ENCODE measurements around the gene TNIK.
"Not testable (repeated sequence)": the region's sequence is repeated elsewhere in the genome, so short reads cannot be mapped to it uniquely, and the experiment has no call there.

TNIK gene

DNA sequence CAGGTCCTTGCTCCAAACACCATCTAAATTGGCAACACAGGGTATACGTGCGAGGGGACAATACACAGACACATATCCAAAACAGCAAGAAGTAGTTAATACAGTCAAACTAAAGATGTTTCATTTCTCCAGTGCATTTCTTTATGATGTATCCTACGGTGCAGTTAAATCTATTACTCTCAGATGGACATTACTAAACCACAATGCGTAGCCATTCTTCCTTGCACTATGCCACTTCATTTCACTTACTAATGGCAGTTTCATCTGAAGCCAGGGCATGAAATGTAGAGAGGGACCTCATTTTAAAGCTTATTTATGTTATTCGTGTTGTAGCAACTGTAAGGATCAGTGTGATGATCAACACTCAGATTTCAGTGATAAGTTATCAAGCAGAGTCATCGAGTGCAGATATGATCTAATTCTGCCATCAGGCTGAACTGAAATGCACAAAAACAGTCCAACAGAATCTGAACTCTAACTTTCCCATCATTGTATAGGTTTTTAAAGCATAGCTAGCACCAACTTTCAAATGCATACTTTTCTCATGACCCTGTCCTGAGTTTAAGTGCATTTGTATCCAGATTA is 14.5 kb downstream of the TNIK start:
- no peak for DNase-seq (ENCODE audit: low read depth)

DNA sequence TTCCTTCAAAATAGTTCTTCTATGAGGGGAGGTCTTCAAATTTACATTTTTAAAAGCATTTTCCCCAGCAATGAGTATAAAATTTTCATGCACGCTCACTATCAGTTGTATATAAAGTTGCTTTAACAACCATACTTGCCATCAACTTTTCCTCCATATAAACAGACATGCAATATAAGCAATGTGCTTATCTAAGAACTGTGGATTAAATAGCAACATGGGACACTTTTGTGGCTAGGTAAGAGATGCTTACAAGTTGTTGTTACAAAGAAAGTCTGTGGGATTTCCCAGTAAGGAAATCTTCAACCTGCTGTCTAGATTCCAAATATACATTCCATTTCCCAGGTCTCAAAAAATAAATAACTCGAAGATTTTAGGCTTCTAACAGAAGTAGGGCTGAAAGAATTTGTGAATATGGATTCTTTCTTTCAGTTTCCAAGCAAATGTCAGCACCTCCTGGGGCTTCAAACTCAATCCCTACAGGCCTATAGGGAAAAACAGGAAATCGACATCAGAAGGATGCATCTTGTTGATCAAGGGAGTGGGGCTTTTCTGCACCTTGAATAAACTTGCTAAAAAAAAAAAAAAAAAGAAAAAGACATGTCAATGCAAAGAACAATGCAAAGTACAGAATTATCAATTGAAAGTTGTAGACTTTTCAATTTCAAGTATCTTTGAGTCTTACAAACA is 16.1 kb downstream of the TNIK start:
- DNase-seq (ENCODE audit: low read depth), result no peak

DNA sequence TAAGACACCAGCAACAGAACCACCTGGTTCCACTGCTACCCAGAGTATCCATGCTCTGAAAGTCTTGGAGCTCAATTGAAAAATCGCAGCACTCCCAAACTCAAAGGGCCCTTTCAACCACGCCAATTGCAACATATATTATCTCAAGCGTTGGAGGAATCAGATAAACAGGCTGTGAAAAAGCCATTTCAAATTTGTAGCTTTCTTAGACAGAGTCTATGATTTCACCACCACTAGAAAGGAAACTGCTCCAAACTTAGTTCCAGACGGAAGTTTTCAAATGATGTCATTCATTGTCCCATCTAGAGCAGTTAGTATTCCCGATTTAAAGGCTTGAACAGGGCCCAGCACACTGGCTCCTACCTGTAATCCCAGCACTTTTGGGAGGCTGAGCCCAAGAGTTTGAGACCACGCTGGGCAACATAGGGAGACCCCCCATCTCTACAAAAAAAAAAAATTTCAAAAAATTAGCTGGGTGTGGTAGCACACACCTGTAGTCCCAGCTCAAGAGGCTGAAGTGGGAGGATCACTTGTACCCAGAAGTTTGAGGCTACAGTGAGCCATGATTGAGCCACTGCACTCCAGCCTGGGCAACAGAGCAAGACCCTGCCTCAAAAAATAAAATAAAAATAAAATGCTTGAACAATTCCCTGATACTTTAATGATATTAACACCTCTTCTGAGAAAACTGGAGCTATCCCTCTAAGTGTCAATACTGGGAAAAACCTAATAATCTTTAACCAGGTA is 16.8 kb downstream of the TNIK start:
- no peak for DNase-seq (ENCODE audit: low read depth)

DNA sequence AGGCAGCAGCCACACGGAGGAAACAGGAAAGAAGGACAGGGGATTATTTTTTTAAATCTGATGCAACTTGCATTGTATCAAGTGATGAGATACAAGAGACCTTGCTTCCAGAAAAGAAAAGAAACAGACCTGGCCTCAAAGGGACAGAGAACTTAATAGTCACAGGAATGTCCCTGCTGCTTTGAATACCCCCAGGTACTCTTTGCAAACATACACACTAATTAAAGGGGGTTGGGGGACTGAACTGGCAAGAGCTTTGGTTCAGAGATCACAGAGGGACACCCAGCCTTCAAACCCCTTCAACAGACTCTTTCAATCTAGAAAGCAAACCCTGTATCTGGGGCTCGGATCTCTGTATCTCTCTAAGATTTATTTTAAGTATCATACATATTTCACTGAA is 18.0 kb downstream of the TNIK start:
- DNase-seq (ENCODE audit: low read depth), result no peak

DNA sequence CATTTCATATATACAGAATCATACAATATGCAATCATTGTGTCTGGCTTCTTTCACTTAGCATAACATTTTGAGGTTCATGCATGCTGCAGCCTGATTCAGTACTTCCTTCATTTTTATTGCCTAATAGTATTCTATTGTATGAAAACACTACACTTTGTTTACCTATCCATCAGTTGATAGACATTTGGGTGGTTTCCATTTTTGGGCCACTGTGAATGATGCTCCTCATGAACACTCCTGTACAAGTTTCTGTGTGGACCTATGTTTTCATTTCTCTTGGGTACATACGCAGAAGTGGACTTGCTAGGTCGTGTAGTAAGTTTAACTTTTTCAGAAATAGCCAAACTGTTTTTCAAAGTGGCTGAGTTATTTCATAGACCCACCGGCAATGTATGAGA is 18.8 kb downstream of the TNIK start:
- no peak for DNase-seq (ENCODE audit: low read depth)

DNA sequence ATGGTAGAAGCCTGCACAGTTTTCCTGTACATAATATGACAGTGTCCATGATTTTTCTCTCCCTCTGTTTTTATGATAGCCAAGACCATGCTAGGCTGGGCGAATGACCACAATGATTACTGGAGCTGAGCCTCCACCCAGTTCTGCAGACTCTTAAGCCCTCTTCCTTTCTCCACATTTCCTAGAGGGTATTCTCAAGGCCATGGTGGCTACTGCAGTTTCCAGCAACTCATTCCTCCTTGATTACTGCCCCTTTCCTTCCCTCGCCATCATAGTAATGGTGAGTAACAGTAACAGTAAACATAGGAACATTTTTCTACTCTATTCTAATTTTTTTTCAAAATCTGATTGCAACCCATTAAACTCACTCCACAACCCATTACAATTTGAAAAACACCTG is 20.2 kb downstream of the TNIK start:
- no peak for DNase-seq (ENCODE audit: low read depth)

DNA sequence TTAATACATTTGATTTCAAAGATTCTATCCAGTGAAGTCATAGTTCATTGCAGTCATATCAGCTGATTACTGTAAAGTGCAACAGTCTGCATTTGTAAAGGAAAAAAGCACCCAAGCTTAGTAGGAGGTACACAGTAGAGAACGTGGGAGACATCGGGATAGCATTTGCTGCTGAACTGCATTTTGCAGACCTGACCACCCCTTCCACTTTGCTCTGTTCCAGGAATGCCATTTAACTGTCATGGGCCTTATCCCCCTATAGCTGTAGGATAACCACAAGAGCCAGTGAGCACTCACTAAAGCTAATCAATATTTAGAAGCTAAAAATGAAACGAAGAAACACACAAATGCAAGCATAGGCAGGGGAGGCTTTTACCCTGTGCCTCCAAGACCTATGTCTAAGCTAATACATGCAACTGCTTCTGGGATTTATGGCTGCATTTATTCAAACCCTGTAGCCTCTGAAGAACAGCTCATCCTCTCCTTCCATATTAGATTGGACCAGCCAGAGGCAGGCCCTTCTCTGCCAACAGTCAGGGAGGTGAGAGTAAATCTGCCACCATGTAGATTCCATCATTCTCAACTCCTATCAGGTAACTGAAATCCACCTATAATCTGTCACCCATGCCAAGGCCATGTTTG is 23.0 kb downstream of the TNIK start:
- DNase-seq (ENCODE audit: low read depth), result no peak

DNA sequence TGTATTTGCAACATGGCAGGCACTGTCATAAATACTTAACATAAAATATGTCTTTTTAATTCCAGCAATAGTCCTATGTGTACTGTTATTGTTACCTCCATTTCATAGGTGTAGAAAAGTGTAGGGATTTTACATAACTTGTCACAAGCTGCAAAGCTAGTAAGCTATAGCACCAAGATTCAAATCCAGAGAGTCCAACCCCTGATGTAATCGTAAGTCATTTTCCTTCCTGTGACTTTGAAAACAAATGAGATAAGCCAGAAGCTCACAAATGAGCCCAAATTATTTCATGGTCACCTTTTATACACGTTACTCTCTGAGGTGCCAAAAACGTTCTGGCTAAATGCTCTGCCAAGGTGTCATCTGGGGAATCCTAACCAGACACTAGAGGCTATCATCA is 23.8 kb downstream of the TNIK start:
- no peak for DNase-seq (ENCODE audit: low read depth)

DNA sequence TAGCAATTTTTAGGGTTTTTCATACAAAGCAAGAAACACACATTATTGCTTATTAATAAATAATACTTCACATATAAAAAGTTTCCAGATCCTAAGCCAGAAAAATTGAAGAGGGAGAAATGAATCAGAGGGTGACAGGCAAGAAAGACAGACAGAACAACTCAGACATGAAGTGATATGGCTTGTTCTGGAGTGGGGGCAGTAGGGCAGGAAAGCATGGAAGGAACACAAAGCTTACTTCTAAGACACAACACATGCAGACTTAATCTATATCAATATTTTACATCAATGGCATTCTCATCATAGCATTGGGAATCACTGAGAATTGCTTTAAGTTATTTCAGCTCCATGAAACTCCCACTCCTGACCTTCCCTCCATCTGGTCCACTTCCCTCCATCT is 24.4 kb downstream of the TNIK start:
- DNase-seq (ENCODE audit: low read depth), result no peak

DNA sequence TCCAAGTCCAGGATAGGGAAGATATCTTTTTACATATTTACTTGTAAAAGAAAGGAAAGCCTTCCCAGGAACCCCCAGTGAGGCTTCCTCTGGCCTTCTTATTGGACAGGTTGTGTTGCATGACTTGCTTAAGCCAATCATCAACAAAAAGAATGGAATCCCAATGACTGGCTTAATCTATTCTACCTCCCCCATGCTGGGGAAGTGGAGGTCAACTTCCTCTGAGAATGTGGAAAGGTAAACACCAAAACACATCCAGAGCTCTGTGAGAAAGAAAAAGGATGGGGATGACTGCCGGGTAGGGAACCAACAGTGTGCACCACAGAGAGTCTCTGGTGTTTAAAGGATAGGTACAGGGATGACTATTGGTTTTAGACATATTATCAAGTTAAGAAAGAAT is 25.1 kb downstream of the TNIK start:
- no peak for DNase-seq (ENCODE audit: low read depth)

DNA sequence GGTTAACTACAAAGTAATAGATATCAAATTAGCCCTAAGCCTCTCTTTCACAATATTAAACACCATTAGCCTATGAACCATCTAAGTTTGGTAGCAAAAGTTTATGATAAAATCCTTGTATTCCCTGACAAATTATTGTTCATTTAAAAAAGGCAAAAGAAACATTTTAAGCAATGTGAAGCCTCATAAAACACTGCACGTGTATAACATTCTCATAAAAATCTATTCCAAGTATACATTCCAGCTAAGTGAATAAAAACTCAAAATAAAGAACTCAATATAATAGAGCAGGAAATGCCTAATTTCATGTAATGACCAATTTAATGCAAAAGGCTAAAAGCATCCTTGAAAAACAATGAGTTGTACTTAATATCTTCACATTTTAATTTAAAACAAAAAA is 27.7 kb downstream of the TNIK start:
- no peak for DNase-seq (ENCODE audit: low read depth)

DNA sequence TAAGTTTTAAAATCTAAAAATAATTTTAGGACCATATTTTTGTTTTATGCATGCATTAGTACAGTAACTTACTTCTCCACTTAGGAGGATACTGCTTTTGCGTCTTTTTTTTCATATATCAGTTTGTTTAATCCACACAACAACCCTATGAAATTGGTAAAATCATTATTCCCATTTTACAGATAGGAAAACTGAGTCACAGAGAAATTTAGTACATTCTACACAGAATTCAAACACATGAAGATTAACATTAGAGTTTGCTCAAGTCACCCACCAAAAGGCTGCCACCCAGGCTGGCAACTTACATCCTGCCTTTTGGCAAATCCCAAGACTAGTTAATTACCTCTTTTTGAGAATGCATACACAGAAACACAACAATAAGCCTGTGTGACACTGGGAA is 28.7 kb downstream of the TNIK start:
- DNase-seq (ENCODE audit: low read depth), result no peak

DNA sequence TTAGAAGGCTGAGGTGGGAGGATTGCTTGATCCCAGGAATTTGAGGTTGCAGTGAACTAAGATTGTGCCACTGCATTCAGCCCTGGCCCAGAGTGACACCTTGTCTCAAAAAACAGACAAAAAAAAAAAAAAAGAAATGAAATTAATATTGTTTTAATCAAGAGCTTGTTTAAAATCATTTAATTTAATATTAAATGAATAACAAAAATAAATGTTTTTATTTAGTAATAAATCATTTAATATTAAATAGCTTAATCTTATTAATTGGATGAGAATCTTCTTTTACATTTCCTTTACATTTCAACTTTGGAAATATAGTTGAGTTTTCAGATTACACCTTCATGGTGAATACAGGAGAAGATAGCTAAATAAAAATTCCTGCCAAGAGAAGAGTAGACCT is 29.7 kb downstream of the TNIK start:
- no peak for DNase-seq (ENCODE audit: low read depth)

DNA sequence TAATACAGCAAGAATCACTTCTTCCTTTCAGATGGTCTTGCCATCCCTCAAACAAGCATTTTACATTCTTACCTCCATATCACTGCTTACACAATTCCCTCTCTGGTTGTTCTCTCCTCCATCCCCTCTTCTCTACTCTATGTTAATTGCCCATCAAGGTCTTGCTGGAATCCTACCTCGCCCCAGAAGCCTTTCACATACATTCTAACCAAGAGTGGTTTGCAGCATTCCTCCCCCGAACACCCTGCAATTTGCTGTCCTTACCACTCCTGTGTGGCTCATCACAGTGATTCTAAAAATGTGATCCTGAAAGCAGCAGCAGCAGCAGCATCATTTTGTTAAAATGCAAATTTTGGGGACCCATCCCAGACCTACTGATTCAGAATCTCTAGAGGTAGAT is 30.6 kb downstream of the TNIK start:
- no peak for DNase-seq (ENCODE audit: low read depth)

DNA sequence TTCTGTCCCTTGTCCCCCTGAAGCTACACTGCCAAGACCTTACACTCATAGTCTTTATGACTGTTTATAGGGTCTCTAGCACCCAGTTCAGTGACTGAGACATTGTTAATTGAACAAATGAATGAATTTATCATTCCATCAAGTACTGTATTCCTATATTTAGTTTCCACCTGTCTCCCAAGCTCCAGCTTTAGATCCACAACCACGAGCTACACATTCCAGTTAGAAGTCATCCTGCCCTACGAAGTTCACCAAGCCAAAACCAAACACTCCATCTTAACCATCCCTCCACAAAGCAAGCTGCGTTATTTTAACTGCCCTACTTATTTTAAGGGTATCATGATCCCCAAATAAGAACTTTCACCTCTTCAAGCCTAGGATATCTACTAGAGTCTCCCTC is 31.3 kb downstream of the TNIK start:
- DNase-seq (ENCODE audit: low read depth), result no peak

DNA sequence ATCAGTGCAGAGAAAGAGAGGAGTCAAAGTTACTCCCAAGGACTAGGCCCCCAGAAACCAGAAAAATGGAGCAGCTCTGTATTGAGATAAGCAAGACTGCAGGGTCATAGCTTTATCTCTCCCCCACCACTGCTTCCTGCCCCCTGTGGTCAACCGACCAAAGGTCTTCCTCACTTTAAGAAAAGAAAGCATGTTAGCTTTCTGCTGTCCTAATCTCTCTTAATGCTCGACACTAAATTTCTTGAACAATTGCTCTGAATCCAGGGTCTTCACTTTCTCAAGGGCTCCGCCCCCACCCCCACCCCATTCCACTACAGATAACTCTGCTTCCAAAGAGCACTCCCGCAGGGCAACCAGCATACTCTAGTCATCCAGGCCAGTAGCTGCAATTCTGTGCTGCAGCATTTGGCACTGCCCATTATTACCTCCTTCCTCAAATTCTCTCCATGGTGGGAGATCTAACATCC is 31.9 kb downstream of the TNIK start:
- no peak for DNase-seq (ENCODE audit: low read depth)

DNA sequence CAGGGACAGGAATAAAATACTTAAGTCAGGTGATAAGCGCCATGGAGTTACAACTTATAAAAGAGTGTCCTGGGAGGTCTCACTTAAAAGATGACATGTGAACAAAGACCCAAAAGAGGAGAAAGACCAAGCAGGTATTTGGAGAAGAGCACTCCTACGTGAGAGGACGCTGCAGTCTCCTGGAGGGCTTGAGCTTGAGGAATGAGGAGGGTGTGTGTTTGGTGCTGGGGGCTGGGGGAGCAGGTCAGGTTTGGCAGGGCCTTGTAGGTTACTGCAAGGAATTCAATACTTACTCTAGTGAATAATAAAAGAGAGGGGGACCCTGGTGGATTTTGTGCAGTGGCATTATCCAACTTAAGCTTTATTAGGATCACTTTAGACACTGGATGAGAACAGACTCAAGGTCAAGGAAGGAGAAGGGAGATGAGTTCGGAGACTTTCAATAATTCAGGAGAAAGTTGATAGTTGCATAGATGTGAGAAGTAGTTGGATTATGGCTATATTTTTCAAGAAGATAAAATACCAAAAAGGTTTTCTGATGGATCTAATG is 32.4 kb downstream of the TNIK start:
- DNase-seq (ENCODE audit: low read depth), result no peak

DNA sequence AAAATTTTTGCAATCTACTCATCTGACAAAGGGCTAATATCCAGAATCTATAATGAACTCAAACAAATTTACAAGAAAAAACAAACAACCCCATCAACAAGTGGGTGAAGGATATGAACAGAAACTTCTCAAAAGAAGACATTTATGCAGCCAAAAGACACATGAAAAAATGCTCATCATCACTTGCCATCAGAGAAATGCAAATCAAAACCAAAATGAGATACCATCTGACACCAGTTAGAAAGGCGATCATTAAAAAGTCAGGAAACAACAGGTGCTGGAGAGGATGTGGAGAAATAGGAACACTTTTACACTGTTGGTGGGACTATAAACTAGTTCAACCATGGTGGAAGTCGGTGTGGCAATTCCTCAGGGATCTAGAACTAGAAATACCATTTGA is 36.1 kb downstream of the TNIK start:
- DNase-seq (ENCODE audit: low read depth), result not testable (repeated sequence)

DNA sequence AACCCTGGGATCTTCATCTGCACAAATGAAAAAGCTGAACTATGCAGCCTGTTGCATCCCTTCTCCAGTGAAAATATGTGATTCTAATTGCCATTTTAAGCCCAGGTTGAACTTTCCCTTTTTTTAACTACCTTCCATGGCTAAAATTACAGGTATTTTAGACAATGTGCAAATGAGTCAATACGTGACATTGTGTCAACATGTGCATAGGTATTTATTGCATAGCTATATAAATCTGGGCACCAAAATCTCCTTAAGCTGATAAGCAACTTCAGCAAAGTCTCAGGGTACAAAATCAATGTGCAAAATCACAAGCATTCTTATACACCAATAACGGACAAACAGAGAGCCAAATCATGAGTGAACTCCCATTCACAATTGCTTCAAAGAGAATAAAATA is 37.4 kb downstream of the TNIK start:
- not testable (repeated sequence) for DNase-seq (ENCODE audit: low read depth)

DNA sequence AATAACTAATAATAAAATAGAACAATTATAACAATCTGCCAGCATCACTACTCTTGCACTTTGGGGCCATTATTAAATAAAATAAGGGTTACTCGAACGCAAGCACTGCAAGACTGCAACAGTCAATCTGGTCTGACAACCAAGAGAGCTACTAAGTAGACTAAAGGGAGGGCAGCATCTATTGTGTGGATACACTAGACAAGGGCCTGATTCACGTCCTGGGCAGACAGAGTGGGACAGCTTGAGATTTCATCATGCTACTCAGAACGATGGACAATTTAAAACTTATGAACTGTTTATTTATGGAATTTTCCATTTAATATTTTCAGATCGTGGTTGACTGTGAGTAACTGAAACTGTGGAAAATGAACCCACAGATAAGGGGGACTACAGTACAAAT is 39.5 kb downstream of the TNIK start:
- no peak for DNase-seq (ENCODE audit: low read depth)

DNA sequence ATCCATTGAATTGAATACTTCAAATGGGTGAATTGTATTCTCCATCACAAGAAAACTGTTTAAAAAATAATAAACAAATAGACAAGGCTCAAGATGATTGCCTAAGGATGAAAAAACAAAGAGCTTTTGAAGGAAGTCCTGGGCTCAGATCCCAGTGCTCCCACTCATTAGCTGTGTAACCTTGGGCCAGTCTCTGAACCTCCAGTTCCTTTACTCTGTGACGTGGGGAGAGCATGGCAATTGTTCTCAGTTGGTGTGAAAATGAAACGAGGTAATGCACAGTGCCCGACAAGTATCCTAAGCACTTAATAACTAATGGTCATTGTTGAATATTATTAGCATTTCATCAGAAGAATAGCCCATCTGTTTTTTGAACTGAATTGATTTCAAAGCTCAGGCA is 40.7 kb downstream of the TNIK start:
- DNase-seq (ENCODE audit: low read depth), result no peak

DNA sequence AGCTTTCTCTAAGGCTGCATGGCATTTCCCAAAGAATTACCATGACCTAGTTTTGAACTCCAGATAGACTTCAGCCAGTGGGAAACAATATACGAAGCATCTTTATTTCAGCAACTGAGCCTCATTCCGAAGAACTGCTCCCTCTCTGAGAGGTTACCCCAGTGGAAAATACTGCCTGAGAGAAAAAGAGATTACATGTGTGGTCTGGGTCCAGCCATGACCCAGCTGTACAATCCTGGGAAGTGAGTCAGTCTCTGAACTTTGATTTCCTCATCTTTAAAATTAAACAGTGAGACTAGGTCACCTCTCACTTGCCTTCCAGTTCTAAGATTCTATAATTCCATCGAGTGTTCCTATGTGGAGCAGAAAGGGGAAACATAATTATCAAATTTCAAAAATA is 42.4 kb downstream of the TNIK start:
- peak; percentile 33 for DNase-seq (ENCODE audit: low read depth)

DNA sequence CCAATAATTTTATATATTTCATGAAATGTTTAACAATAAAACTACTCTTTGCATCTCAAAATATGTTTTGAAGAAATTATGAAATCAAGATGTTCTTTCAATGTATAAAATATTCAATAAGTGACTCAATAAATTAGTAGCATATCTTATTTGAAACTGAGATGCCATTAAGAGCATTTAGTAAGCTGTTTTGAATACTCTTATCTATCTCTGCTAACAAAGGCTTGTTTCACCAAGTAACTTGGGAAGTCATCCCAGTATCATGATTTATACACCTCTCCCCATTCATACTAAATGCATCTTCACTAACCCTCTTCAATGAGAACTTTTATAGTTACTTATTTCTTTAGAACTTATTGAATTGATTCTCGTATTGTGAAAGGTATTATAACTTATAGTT is 43.1 kb downstream of the TNIK start:
- no peak for DNase-seq (ENCODE audit: low read depth)

All from HS-27A (cell line).